ENCODE results near the gene XYLT1.

XYLT1 gene

GRCh38 chr16:17067882-17068281 lies 402.9 kb downstream of the XYLT1 start:
- no peak for DNase-seq (ENCODE audit: low read depth)
- TF ChIP-seq CTCF (IDR thresholded peaks at IDR 0.05; ENCODE audit: low read depth, low read length, missing control alignments), result no peak
- no peak overlapping the region for H3K4me3 ChIP-seq (ENCODE audit: low read depth, low read length)

GRCh38 chr16:17063201-17064139 lies 407.3 kb downstream of the XYLT1 start:
- no peak overlapping the region for H3K4me3 ChIP-seq (ENCODE audit: low read depth, low read length)
- DNase-seq (ENCODE audit: low read depth), result no peak
- TF ChIP-seq CTCF (IDR thresholded peaks at IDR 0.05; ENCODE audit: low read depth, low read length, missing control alignments), result no peak

- DNase-seq (ENCODE audit: low read depth), result no peak
Measured at GRCh38 chr16:17062676-17063075, 408.1 kb downstream of the XYLT1 start.

GRCh38 chr16:17061326-17061725 lies 409.4 kb downstream of the XYLT1 start:
- no peak overlapping the region for H3K4me3 ChIP-seq (ENCODE audit: low read depth, low read length)
- TF ChIP-seq CTCF (IDR thresholded peaks at IDR 0.05; ENCODE audit: low read depth, low read length, missing control alignments), result no peak
- DNase-seq (ENCODE audit: low read depth), result no peak

More at GRCh38 chr16:17062676-17063075, 408.1 kb downstream of the XYLT1 start:
- no peak overlapping the region for H3K4me3 ChIP-seq (ENCODE audit: low read depth, low read length)
- TF ChIP-seq CTCF (IDR thresholded peaks at IDR 0.05; ENCODE audit: low read depth, low read length, missing control alignments), result no peak

- no peak overlapping the region for H3K4me3 ChIP-seq (ENCODE audit: low read depth, low read length)
- DNase-seq (ENCODE audit: low read depth), result no peak
- no peak for TF ChIP-seq CTCF (IDR thresholded peaks at IDR 0.05; ENCODE audit: low read depth, low read length, missing control alignments)
Measured at GRCh38 chr16:17058471-17058870, 412.3 kb downstream of the XYLT1 start.

- DNase-seq (ENCODE audit: low read depth), result no peak
- no peak for TF ChIP-seq CTCF (IDR thresholded peaks at IDR 0.05; ENCODE audit: low read depth, low read length, missing control alignments)
- H3K4me3 ChIP-seq (ENCODE audit: low read depth, low read length), result no peak overlapping the region
Measured at GRCh38 chr16:17056666-17057065, 414.1 kb downstream of the XYLT1 start.
